ENCODE results near the gene BRCA1.

GRCh38 chr17:43033948-43034881 is 90.9 kb downstream of the BRCA1 start:
- TF ChIP-seq CTCF (IDR thresholded peaks at IDR 0.05; ENCODE audit: low read length), result no peak
- TF ChIP-seq EZH2 (optimal IDR thresholded peaks at IDR 0.05; ENCODE audit: low read depth, low read length), result no peak
